HepG2 (cell line): Measurements from ENCODE around the gene TTC5. TPM values are rescaled to one million over a fixed set of nuclear protein-coding genes. Genes with fewer than 3 reads are reported as not detected.

Experiments
- AGO2 ChIP-seq: fragments of 200-400 bp; formaldehyde crosslinking; optimal IDR thresholded peaks from 2 replicates; pipeline ENCODE3; 2017; ENCODE audit warnings: mild to moderate bottlenecking, low read depth, low read length, moderate library complexity
- CAMTA2 ChIP-seq: sonication (generic); formaldehyde crosslinking; IDR thresholded peaks from 2 replicates; pipeline ENCODE4 v1.4.0; 2020; ENCODE audit warnings: mild to moderate bottlenecking, missing genetic modification reagents, borderline replicate concordance
- FOSL1 ChIP-seq: sonication (generic); formaldehyde crosslinking; IDR thresholded peaks from 2 replicates; pipeline ENCODE4 v1.9.0; 2021; ENCODE audit warnings: missing genetic modification reagents, borderline replicate concordance
- KDM1A ChIP-seq: IDR thresholded peaks from 2 replicates; pipeline ENCODE4 v1.6.1; 2016; ENCODE audit warnings: missing compliant biosample characterization
- KDM3A ChIP-seq: IDR thresholded peaks from 2 replicates; pipeline ENCODE4 v1.6.1; 2018; ENCODE audit warnings: low read depth, missing compliant biosample characterization
- NAIF1 ChIP-seq: sonication (generic); formaldehyde crosslinking; IDR thresholded peaks from 2 replicates; pipeline ENCODE4 v1.5.0; 2020; ENCODE audit warnings: mild to moderate bottlenecking, missing genetic modification reagents, borderline replicate concordance
- NKX3-1 ChIP-seq: sonication (generic); formaldehyde crosslinking; IDR thresholded peaks from 2 replicates; pipeline ENCODE4 v1.5.0; 2020; ENCODE audit warnings: missing genetic modification reagents
- POLR2AphosphoS2 ChIP-seq: IDR thresholded peaks from 2 replicates; pipeline ENCODE4 v1.6.1; 2011; ENCODE audit warnings: low read depth, low read length, improper control_type of control experiment
- ZKSCAN1 ChIP-seq: fragments of 150-350 bp; IDR thresholded peaks from 2 replicates; pipeline ENCODE4 v1.6.1; 2014; ENCODE audit warnings: low read length
- ZNF256 ChIP-seq: sonication (generic); formaldehyde crosslinking; conservative IDR thresholded peaks from 2 replicates; pipeline ENCODE4 v1.4.0; 2020; ENCODE audit warnings: missing genetic modification reagents
- ZNF34 ChIP-seq: sonication (generic); formaldehyde crosslinking; IDR thresholded peaks from 2 replicates; pipeline ENCODE4 v1.4.0; 2020; ENCODE audit warnings: mild to moderate bottlenecking, missing genetic modification reagents, borderline replicate concordance
- ZNF431 ChIP-seq: sonication (generic); formaldehyde crosslinking; IDR thresholded peaks from 2 replicates; pipeline ENCODE4 v1.9.0; 2022; ENCODE audit warnings: missing genetic modification reagents, low read depth, mild to moderate bottlenecking, borderline replicate concordance
- ZNF550 ChIP-seq: sonication (generic); formaldehyde crosslinking; IDR thresholded peaks from 2 replicates; pipeline ENCODE4 v1.4.0; 2020; ENCODE audit warnings: mild to moderate bottlenecking, missing genetic modification reagents, borderline replicate concordance
- ZNF557 ChIP-seq: sonication (generic); formaldehyde crosslinking; IDR thresholded peaks from 2 replicates; pipeline ENCODE4 v1.4.0; 2020; ENCODE audit warnings: missing genetic modification reagents
- ZNF567 ChIP-seq: sonication (generic); formaldehyde crosslinking; IDR thresholded peaks from 2 replicates; pipeline ENCODE4 v1.8.1; 2023; ENCODE audit warnings: mild to moderate bottlenecking, missing genetic modification reagents, borderline replicate concordance
- ZNF768 ChIP-seq: sonication (generic); formaldehyde crosslinking; IDR thresholded peaks from 2 replicates; pipeline ENCODE4 v1.4.0; 2020; ENCODE audit warnings: missing genetic modification reagents
- ZNF83 ChIP-seq: sonication (generic); formaldehyde crosslinking; IDR thresholded peaks from 2 replicates; pipeline ENCODE4 v1.4.0; 2020; ENCODE audit warnings: missing genetic modification reagents, mild to moderate bottlenecking, borderline replicate concordance
- polyA plus RNA-seq, 8 experiments: library from polyadenylated mRNA; depleted of rRNA in 3 of 8; stranded (reverse) in 7 of 8; unstranded in 1 of 8; fragments of >200 nt; fragmentation: Illumina TruSeq in 4 of 8; extraction: Trizol in 4 of 8; gene quantifications; 2 replicates each; pipeline versions ENCODE4 v1.2.1 to v1.2.3, GENCODE V29; 2011 to 2016; ENCODE audit warnings: low read depth in 4 of 8, missing spikeins in 1 of 8, mixed read lengths in 1 of 8; ENCODE audit not compliant: insufficient read depth in 1 of 8
- total RNA-seq, 5 experiments: library from RNA; depleted of rRNA; stranded (reverse); fragments of >200 nt; fragmentation: Illumina TruSeq; extraction: Trizol; gene quantifications; 2 replicates each; pipeline ENCODE4 v1.2.3, GENCODE V29; 2016; ENCODE audit warnings: low read depth in 1 of 5
- TF ChIP-seq, protein P1 (sequence below): sonication (generic); formaldehyde crosslinking; IDR thresholded peaks from 2 replicates; pipeline ENCODE4 v1.5.0; 2020; ENCODE audit warnings: missing genetic modification reagents
- TF ChIP-seq, protein P2 (sequence below): sonication (generic); formaldehyde crosslinking; IDR thresholded peaks from 2 replicates; pipeline ENCODE4 v1.8.1; 2022; ENCODE audit warnings: low read depth, mild to moderate bottlenecking, missing genetic modification reagents
- TF ChIP-seq, protein P3 (sequence below), 2 experiments: sonication (generic) in 1 of 2; formaldehyde crosslinking in 1 of 2; IDR thresholded peaks; 2 replicates each; pipeline versions ENCODE4 v1.4.0 to v1.6.1; 2018 to 2020; ENCODE audit warnings: missing genetic modification reagents in 2 of 2, borderline replicate concordance in 1 of 2, low read depth in 1 of 2, mild to moderate bottlenecking in 1 of 2, missing biosample characterization in 1 of 2
- TF ChIP-seq, protein P4 (sequence below): sonication (generic); formaldehyde crosslinking; IDR thresholded peaks from 2 replicates; pipeline ENCODE4 v1.5.0; 2020; ENCODE audit warnings: missing genetic modification reagents
- TF ChIP-seq, protein P5 (sequence below): sonication (generic); formaldehyde crosslinking; IDR thresholded peaks from 2 replicates; pipeline ENCODE4 v1.4.0; 2020; ENCODE audit warnings: mild to moderate bottlenecking, missing genetic modification reagents

The TTC5 gene
- total and polyA plus RNA-seq, 2 of the 13 experiments (the other 11 are each of a cell fraction or from before 2014, with no cell fraction given) = 8.7 to 28.5 TPM

DNA sequence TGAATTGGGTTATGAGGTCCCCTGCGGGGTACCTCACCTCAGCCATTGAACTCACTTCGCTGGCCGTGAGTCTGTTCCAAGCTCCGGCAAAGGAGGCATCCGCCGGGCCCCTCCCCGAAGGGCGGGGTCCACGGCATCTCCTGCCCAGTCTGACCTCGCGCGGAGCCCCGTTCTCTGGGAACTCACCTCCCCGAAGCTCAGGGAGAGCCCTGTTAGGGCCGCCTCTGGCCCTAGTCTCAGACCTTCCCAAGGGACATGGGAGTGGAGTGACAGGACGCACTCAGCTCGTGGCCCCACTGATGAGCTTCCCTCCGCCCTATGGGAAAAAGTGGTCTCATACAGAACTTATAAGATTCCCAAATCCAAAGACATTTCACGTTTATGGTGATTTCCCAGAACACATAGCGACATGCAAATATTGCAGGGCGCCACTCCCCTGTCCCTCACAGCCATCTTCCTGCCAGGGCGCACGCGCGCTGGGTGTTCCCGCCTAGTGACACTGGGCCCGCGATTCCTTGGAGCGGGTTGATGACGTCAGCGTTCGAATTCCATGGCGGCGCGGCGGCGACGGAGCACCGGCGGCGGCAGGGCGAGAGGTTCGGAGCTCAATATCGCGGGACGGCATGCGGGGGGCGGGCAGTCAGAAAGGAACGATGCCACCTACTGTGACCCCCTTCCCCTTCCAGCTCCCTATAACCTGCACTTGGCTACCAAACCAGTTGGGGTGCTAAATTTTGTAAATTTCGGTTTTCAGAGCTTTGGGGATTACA lies 37.5 kb upstream of the TTC5 start, which contains the start of gene PARP2 (continued):
- TF ChIP-seq, protein P1, sequence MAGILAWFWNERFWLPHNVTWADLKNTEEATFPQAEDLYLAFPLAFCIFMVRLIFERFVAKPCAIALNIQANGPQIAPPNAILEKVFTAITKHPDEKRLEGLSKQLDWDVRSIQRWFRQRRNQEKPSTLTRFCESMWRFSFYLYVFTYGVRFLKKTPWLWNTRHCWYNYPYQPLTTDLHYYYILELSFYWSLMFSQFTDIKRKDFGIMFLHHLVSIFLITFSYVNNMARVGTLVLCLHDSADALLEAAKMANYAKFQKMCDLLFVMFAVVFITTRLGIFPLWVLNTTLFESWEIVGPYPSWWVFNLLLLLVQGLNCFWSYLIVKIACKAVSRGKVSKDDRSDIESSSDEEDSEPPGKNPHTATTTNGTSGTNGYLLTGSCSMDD (CRISPR knock-in tag) = no peak
- TF ChIP-seq ZNF256 (CRISPR knock-in tag) = no peak
- TF ChIP-seq KDM1A (CRISPR knock-in tag) = no peak
- peak; percentile 83 for TF ChIP-seq ZNF431
- peak; percentile 69; the same call in 1 of the 2 replicates for TF ChIP-seq ZNF83 (CRISPR knock-in tag)
- 0 out of 2 replicates have a peak, but pooled peaks have one; percentile 68 for TF ChIP-seq ZNF34 (CRISPR knock-in tag)
- TF ChIP-seq, protein P2, sequence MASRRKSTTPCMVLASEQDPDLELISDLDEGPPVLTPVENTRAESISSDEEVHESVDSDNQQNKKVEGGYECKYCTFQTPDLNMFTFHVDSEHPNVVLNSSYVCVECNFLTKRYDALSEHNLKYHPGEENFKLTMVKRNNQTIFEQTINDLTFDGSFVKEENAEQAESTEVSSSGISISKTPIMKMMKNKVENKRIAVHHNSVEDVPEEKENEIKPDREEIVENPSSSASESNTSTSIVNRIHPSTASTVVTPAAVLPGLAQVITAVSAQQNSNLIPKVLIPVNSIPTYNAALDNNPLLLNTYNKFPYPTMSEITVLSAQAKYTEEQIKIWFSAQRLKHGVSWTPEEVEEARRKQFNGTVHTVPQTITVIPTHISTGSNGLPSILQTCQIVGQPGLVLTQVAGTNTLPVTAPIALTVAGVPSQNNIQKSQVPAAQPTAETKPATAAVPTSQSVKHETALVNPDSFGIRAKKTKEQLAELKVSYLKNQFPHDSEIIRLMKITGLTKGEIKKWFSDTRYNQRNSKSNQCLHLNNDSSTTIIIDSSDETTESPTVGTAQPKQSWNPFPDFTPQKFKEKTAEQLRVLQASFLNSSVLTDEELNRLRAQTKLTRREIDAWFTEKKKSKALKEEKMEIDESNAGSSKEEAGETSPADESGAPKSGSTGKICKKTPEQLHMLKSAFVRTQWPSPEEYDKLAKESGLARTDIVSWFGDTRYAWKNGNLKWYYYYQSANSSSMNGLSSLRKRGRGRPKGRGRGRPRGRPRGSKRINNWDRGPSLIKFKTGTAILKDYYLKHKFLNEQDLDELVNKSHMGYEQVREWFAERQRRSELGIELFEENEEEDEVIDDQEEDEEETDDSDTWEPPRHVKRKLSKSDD (CRISPR knock-in tag) = peak; percentile 98
- TF ChIP-seq CAMTA2 (CRISPR knock-in tag) = 0 out of 2 replicates have a peak, but pooled peaks have one; percentile 21
- TF ChIP-seq NKX3-1 = no peak; the same call in 1 of the 2 replicates
- TF ChIP-seq ZNF550 (CRISPR knock-in tag) = no peak
- TF ChIP-seq ZNF768 (CRISPR knock-in tag) = peak; percentile 14; the same call in 1 of the 2 replicates
- TF ChIP-seq KDM3A (CRISPR knock-in tag) = peak; percentile 87
- TF ChIP-seq FOSL1 (CRISPR knock-in tag) = no peak
- TF ChIP-seq, protein P3, sequence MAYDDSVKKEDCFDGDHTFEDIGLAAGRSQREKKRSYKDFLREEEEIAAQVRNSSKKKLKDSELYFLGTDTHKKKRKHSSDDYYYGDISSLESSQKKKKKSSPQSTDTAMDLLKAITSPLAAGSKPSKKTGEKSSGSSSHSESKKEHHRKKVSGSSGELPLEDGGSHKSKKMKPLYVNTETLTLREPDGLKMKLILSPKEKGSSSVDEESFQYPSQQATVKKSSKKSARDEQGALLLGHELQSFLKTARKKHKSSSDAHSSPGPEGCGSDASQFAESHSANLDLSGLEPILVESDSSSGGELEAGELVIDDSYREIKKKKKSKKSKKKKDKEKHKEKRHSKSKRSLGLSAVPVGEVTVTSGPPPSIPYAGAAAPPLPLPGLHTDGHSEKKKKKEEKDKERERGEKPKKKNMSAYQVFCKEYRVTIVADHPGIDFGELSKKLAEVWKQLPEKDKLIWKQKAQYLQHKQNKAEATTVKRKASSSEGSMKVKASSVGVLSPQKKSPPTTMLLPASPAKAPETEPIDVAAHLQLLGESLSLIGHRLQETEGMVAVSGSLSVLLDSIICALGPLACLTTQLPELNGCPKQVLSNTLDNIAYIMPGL (CRISPR knock-in tag; IDR thresholded peaks at IDR 0.05; ENCODE audit: borderline replicate concordance in 1 of 2, low read depth in 1 of 2) = peak; percentile 99
- TF ChIP-seq ZKSCAN1 = no peak; the same call in 1 of the 2 replicates
- TF ChIP-seq, protein P4, sequence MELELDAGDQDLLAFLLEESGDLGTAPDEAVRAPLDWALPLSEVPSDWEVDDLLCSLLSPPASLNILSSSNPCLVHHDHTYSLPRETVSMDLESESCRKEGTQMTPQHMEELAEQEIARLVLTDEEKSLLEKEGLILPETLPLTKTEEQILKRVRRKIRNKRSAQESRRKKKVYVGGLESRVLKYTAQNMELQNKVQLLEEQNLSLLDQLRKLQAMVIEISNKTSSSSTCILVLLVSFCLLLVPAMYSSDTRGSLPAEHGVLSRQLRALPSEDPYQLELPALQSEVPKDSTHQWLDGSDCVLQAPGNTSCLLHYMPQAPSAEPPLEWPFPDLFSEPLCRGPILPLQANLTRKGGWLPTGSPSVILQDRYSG (CRISPR knock-in tag) = no peak; the same call in 1 of the 2 replicates
- TF ChIP-seq ZNF567 = 0 out of 2 replicates have a peak, but pooled peaks have one; percentile 14
- TF ChIP-seq NAIF1 (CRISPR knock-in tag) = peak; percentile 73
- TF ChIP-seq AGO2 = no peak
- peak; percentile 81; the same call in 1 of the 2 replicates for TF ChIP-seq POLR2AphosphoS2
- no peak; the same call in 1 of the 2 replicates for TF ChIP-seq ZNF557 (CRISPR knock-in tag)
- TF ChIP-seq, protein P5, sequence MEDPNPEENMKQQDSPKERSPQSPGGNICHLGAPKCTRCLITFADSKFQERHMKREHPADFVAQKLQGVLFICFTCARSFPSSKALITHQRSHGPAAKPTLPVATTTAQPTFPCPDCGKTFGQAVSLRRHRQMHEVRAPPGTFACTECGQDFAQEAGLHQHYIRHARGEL (CRISPR knock-in tag) = no peak
